Activated T-cell treated with anti-CD3 and anti-CD28 coated beads, Interleukin-2, amount 50 U/mL, for 4 hours (primary cell): ENCODE results near the gene NOTUM. TPM values are rescaled to one million over a fixed set of nuclear protein-coding genes. Genes with fewer than 3 reads are reported as not detected.
A peak's percentile ranks its signal among the peaks of the same experiment; 100 is the strongest.

ENCODE experiments used
- ATAC-seq, 2 donors: fragments of 200-7000 bp; cut with Tn5 transposase; one replicate each; pipeline ENCODE4 v1.10.0; 2021
- DNase-seq: peaks from one replicate; pipeline ENCODE4 v3.0.0-alpha.2; 2020
- H3K27me3 Mint-ChIP-seq: one replicate; pipeline ENCODE4 v1.8.0; 2021; ENCODE audit warnings: low read depth, mixed read lengths
- H3K36me3 Mint-ChIP-seq: one replicate; pipeline ENCODE4 v1.8.0; 2022; ENCODE audit warnings: mixed read lengths; ENCODE audit not compliant: insufficient read depth
- H3K4me1 Mint-ChIP-seq: one replicate; pipeline ENCODE4 v1.8.0; 2021; ENCODE audit warnings: low read depth, mixed read lengths
- H3K4me3 Mint-ChIP-seq: one replicate; pipeline ENCODE4 v1.8.0; 2021; ENCODE audit warnings: mild to moderate bottlenecking, moderate library complexity, mixed read lengths
- H3K9me3 Mint-ChIP-seq: one replicate; pipeline ENCODE4 v1.8.0; 2021; ENCODE audit warnings: mixed read lengths
- total RNA-seq, 3 donors: library from RNA; stranded (reverse); gene quantifications; one replicate each; pipeline ENCODE4 v1.2.1, GENCODE V29; 2021

The NOTUM gene
- total RNA-seq = under 1 TPM; 0.40 to 0.56 (median 0.41) TPM

GRCh38 chr17:81961087-81961511 lies at the start of gene NOTUM:
TSS of gene NOTUM (minus strand) at chr17:81961187. CDS start at chr17:81960909, 278 bp downstream.
- H3K27me3 Mint-ChIP-seq = peaks cover 23% of the 10 kb centered on the region
- H3K36me3 Mint-ChIP-seq = no peaks in the 10 kb centered on the region
- DNase-seq (no peak), ATAC-seq (peak in 1 of 2 donors; percentile 17)
- no peak within 1 kb of the TSS for H3K4me3 Mint-ChIP-seq
- no peaks in the 10 kb centered on the region for H3K9me3 Mint-ChIP-seq
- H3K4me1 Mint-ChIP-seq = peaks cover 3% of the 10 kb centered on the region

GRCh38 chr17:82009413-82009812 lies 48.4 kb upstream of the NOTUM start:
- no peak for ATAC-seq
- Mint-ChIP-seq H3K9me3 (no peaks in the 10 kb centered on the region), H3K4me1 (no peaks in the 10 kb centered on the region), H3K27me3 (no peaks in the 10 kb centered on the region), H3K36me3 (no peaks in the 10 kb centered on the region), H3K4me3 (no peak overlapping the region)
- DNase-seq = no peak

DNA sequence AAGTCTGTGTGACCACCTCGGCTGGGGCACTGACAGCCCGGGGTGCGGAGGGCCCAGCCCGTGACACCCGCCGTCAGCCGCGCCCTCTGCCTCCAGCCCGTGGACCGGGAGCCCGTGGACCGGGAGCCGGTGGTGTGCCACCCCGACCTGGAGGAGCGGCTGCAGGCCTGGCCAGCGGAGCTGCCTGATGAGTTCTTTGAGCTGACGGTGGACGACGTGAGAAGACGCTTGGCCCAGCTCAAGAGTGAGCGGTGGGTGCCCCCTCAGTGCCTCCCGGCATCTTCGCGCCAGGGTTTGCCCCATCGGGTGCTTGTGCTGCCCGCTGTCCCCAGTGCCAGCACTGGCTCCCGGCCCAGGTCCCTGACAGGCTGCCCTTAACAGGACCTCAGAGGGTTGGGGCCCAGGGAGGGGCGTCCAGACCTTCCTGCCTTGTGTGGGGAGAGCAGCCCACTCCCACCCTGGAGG lies 48.0 kb upstream of the NOTUM start:
- no peak for DNase-seq
- no peaks in the 10 kb centered on the region for H3K4me1 Mint-ChIP-seq
- no peak for ATAC-seq

DNA sequence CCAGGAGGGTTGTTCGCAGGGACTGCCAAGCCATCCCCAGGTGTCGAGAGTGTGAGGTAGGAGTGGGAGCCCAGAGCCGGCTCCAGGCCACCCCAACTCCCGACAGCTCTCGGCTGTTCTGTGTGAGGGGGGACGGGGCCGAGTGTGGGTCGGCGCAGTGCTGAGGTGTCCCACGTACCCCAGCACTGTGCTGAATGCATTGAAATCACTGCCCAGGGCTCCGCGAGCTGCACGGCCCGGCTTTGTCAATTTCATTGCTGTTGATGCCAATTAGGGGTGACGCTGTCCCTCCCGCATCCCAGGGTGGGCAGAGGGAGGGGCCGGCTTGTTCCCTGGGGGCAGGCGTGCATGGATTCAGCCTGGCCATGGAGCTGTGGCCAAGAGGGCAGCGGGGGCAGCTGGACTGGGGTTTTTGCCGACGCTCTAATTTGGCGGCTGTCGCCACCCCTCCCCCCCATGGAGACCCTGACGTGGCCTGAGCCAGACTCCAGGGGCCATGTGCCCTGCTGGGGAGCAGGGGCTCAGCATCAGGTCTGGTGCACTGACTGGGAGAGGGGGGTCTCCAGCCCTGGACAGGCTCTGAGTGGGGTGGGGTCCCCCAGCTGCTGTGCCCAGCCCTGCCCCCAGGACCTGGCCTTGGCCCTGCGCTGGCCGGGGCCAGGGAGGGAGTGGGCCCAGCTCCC lies 47.4 kb upstream of the NOTUM start:
- no peak overlapping the region for H3K4me3 Mint-ChIP-seq
- H3K4me1 Mint-ChIP-seq = no peaks in the 10 kb centered on the region
- H3K9me3 Mint-ChIP-seq = no peaks in the 10 kb centered on the region
- no peak for ATAC-seq
- no peaks in the 10 kb centered on the region for H3K27me3 Mint-ChIP-seq
- DNase-seq = no peak
- no peaks in the 10 kb centered on the region for H3K36me3 Mint-ChIP-seq

More for the DNA sequence above, 48.0 kb upstream of the NOTUM start:
- Mint-ChIP-seq H3K36me3 (no peaks in the 10 kb centered on the region), H3K4me3 (no peak overlapping the region), H3K27me3 (no peaks in the 10 kb centered on the region), H3K9me3 (no peaks in the 10 kb centered on the region)

DNA sequence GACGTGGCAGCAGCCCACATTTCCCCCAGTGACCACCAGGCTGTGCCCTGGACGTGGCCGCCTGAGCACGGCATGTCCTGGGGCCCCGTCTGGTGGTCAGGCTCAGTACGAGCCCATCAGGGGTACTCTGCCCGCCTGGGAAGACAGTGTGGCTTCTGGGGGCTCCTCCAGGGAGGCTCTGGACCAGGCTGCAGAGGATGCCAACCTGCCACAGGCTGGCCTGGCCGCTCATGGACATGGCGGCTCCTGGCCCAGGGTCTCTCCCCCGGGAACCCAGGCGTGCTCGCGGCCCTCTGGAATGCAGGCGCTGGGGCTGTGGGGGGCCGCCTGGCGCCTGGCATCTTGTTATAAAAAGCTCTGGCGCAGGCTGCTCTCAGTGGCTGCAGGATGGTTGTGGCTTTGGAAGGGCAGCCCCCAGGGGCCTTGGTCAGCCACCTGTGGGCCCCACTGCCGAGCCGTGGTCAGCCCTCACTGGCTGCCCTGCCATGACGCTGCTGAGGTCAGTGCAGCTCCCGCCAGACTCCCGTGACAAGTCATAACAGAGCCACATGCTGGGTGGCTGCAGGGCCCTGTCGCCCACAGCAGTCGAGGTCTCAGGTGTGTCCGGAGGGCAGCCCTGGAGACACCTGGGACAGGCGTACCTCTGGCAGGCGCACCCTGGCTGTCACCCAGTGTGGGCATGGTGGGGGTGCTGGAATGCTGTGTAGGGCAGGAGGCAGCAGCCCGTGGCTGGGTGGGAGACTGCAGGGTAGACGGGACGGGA lies 46.7 kb upstream of the NOTUM start:
- Mint-ChIP-seq H3K36me3 (no peaks in the 10 kb centered on the region), H3K4me1 (no peaks in the 10 kb centered on the region), H3K4me3 (no peak overlapping the region), H3K27me3 (no peaks in the 10 kb centered on the region), H3K9me3 (no peaks in the 10 kb centered on the region)
- DNase-seq (no peak), ATAC-seq (no peak)

- Mint-ChIP-seq H3K36me3 (no peaks in the 10 kb centered on the region), H3K4me1 (no peaks in the 10 kb centered on the region), H3K4me3 (no peak overlapping the region), H3K9me3 (no peaks in the 10 kb centered on the region), H3K27me3 (no peaks in the 10 kb centered on the region)
- ATAC-seq (no peak), DNase-seq (no peak)
Observed at GRCh38 chr17:82007228-82007494, 46.2 kb upstream of the NOTUM start.

GRCh38 chr17:82006468-82007227 lies 45.7 kb upstream of the NOTUM start:
- no peak overlapping the region for H3K4me3 Mint-ChIP-seq
- H3K9me3 Mint-ChIP-seq = no peaks in the 10 kb centered on the region
- ATAC-seq = no peak
- no peak for DNase-seq
- H3K36me3 Mint-ChIP-seq = no peaks in the 10 kb centered on the region
- no peaks in the 10 kb centered on the region for H3K4me1 Mint-ChIP-seq
- no peaks in the 10 kb centered on the region for H3K27me3 Mint-ChIP-seq

DNA sequence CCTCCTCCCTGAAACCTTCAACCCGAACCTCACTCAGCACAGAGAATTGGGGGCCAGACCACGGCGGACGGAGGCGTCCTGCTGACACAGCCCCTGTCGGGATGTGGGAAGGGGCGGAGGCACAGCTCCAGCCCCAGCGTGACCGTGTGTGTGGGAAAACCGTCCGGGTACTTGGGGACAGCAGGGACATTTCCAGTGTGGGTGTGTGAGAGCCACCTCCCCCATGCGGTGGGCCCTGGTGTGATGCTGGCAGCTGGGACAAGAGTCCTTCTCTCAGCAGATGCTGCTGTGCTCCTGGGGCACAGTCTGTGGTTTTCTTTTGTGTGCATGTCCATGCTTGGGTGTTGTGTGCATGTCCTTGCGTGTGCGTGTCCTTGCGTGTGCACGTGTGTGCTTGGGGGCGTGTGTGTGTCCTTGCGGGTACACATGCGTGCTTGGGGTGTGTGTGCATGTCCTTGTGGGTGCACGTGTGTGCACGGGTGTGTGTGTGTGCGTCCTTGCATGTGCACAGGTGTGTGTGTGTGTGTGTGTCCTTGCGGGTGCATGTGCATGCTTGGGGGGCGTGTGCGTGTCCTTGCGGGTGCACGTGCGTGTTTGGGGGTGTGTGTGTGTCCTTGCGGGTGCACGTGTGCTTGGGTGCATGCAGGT lies 44.8 kb upstream of the NOTUM start:
- Mint-ChIP-seq H3K9me3 (no peaks in the 10 kb centered on the region), H3K4me1 (no peaks in the 10 kb centered on the region), H3K36me3 (no peaks in the 10 kb centered on the region), H3K27me3 (no peaks in the 10 kb centered on the region), H3K4me3 (no peak overlapping the region)
- no peak for ATAC-seq
- no peak for DNase-seq

- no peak for ATAC-seq
- Mint-ChIP-seq H3K4me1 (no peaks in the 10 kb centered on the region), H3K9me3 (no peaks in the 10 kb centered on the region), H3K4me3 (no peak overlapping the region), H3K27me3 (no peaks in the 10 kb centered on the region), H3K36me3 (no peaks in the 10 kb centered on the region)
- no peak for DNase-seq
Observed at GRCh38 chr17:82004517-82005455, 43.8 kb upstream of the NOTUM start.

- H3K36me3 Mint-ChIP-seq = no peaks in the 10 kb centered on the region
- H3K4me1 Mint-ChIP-seq = no peaks in the 10 kb centered on the region
- DNase-seq (no peak), ATAC-seq (peak; percentile 65 to 83)
- H3K27me3 Mint-ChIP-seq = no peaks in the 10 kb centered on the region
- no peaks in the 10 kb centered on the region for H3K9me3 Mint-ChIP-seq
- H3K4me3 Mint-ChIP-seq = no peak overlapping the region
Observed at GRCh38 chr17:82003411-82004381, 42.7 kb upstream of the NOTUM start.

DNA sequence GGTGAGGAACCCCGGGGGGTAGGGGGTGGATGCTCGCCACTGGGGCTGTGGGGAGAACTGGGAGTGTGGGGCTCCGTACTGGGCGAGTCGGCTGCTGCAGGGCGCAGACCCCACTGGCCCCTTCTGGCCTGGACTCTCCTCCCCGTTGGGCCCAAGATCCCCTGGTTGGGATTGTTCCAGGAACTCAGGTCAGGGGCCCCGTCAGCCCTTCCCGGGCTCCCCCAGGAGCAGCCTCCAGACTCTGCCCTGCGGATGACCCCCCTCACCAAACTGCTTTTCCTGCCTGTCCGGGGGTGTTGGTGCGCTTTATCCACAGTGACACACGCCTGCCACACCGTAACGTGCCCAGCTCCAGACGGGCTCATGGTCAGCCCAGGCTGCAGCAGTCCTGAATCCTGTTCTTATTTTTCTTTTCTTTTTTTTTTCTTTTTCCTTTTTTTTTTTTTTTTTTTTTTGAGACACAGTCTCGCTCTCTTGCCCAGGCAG lies 40.6 kb upstream of the NOTUM start:
- Mint-ChIP-seq H3K36me3 (no peaks in the 10 kb centered on the region), H3K27me3 (no peaks in the 10 kb centered on the region), H3K4me3 (no peak overlapping the region), H3K9me3 (no peaks in the 10 kb centered on the region), H3K4me1 (no peaks in the 10 kb centered on the region)
- ATAC-seq (no peak), DNase-seq (no peak)

DNA sequence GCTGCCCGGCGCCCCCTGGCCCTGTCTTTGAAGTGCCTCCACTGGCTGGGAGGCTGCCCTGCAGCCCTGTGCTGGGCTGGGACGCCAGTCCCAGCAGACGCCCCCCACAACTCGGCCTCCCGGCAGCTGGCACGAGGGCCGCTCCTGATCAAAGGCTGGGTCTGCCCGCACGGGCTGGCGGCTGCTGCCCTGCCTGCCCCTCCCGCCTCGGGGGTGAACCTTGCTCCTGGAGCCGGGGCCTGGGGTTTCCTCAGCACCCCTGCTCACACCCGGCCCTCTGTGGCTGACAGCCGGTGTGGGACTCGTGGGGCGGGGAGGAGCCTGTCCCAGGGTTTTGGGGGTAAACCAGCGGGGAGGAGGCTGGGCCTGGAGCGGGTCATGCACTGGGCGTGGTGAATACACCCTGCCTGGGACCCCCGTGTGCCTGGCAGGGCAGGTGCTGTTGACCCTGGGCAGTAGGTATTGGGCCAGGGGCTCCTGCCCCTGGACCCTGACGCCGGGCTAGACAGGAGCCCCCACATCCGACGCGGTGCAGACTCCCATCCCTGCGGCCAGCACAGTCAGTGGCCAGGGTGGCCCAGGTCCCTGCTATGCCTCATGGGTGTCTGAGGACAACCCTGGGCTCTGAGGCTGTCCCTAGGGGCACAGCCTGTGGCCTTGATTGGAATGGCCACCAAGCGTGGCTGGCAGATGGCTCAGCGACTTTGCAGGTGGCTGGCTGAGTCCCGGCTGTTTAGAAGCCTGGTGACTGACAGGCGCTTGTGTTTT lies 40.0 kb upstream of the NOTUM start:
- no peak overlapping the region for H3K4me3 Mint-ChIP-seq
- no peaks in the 10 kb centered on the region for H3K9me3 Mint-ChIP-seq
- no peaks in the 10 kb centered on the region for H3K4me1 Mint-ChIP-seq
- H3K27me3 Mint-ChIP-seq = no peaks in the 10 kb centered on the region
- DNase-seq = no peak
- H3K36me3 Mint-ChIP-seq = no peaks in the 10 kb centered on the region
- no peak for ATAC-seq
